K562 (cell line): Measurements from ENCODE around the gene POLR2H. TPM values are rescaled to one million over a fixed set of nuclear protein-coding genes. Genes with fewer than 3 reads are reported as not detected.

Experiments used
- CBX3 ChIP-seq, 2 experiments: IDR thresholded peaks; 1 replicate in 1 of 2; 2 replicates in 1 of 2; pipeline ENCODE4 v1.6.1; 2012; ENCODE audit warnings: inconsistent platforms in 2 of 2, low read length in 2 of 2, borderline replicate concordance in 1 of 2, control low read depth in 1 of 2
- CREM ChIP-seq: IDR thresholded peaks from 2 replicates; pipeline ENCODE4 v1.6.1; 2014; ENCODE audit warnings: antibody characterized with exemption, low read depth
- DACH1 ChIP-seq: fragments of 450-650 bp; IDR thresholded peaks from 2 replicates; pipeline ENCODE4 v1.6.1; 2018; ENCODE audit not compliant: partially characterized antibody
- EZH2 ChIP-seq: IDR thresholded peaks from 2 replicates; pipeline ENCODE4 v1.6.1; 2012; ENCODE audit warnings: low read depth, mild to moderate bottlenecking, inconsistent platforms, low read length, borderline replicate concordance
- MYBL2 ChIP-seq, 2 experiments: fragments of 450-650 bp in 1 of 2; sonication (generic) in 1 of 2; formaldehyde crosslinking in 1 of 2; IDR thresholded peaks; 2 replicates each; pipeline versions ENCODE4 v1.6.1 to v1.8.1; 2017 to 2022; ENCODE audit warnings: borderline replicate concordance in 1 of 2, inconsistent platforms in 1 of 2, low read depth in 1 of 2, mild to moderate bottlenecking in 1 of 2, missing genetic modification reagents in 1 of 2, moderate library complexity in 1 of 2
- RB1 ChIP-seq: fragments of 450-650 bp; IDR thresholded peaks from 2 replicates; pipeline ENCODE4 v1.6.1; 2017; ENCODE audit warnings: low read depth, mild to moderate bottlenecking
- RCOR1 ChIP-seq, 2 experiments: IDR thresholded peaks; 2 replicates each; pipeline ENCODE4 v1.6.1; 2012; ENCODE audit warnings: low read depth in 2 of 2, low read length in 2 of 2, borderline replicate concordance in 1 of 2, improper control_type of control experiment in 1 of 2
- SMARCA5 ChIP-seq: fragments of 450-650 bp; IDR thresholded peaks from 2 replicates; pipeline ENCODE4 v1.6.1; 2016
- polyA plus RNA-seq, 8 experiments: library from polyadenylated mRNA; depleted of rRNA in 4 of 8; stranded (reverse) in 5 of 8; unstranded in 3 of 8; fragments of >200 nt; fragmentation: Nextera tagmentation in 2 of 8; fragmentation: Illumina TruSeq in 1 of 8; extraction: Ambion mirVana in 2 of 8; extraction: Trizol in 1 of 8; gene quantifications; 2 replicates each; pipeline versions ENCODE4 v1.2.1 to v1.2.3, GENCODE V29; 2011 to 2014; ENCODE audit warnings: inconsistent platforms in 1 of 8, missing spikeins in 1 of 8
- total RNA-seq, 7 experiments: library from RNA; depleted of rRNA in 6 of 7; stranded (reverse); fragments of >200 nt in 6 of 7; fragmentation: Illumina TruSeq in 2 of 7; extraction: Trizol in 2 of 7; gene quantifications; 2 replicates each; pipeline versions ENCODE4 v1.2.1 to v1.2.3, GENCODE V29; 2011 to 2021; ENCODE audit warnings: low replicate concordance in 1 of 7
- TF ChIP-seq, protein P1 (sequence below): fragments of 450-650 bp; IDR thresholded peaks from 2 replicates; pipeline ENCODE4 v1.6.1; 2016; ENCODE audit warnings: mild to moderate bottlenecking, moderate library complexity
- TF ChIP-seq, protein P2 (sequence below): fragments of 450-650 bp; IDR thresholded peaks from 2 replicates; pipeline ENCODE4 v1.6.1; 2017; ENCODE audit warnings: antibody characterized with exemption, mild to moderate bottlenecking

The POLR2H gene
- total and polyA plus RNA-seq, 9 of the 15 experiments (the other 6 are each of a cell fraction or from before 2014, with no cell fraction given): 128 to 512 (median 220) TPM

DNA sequence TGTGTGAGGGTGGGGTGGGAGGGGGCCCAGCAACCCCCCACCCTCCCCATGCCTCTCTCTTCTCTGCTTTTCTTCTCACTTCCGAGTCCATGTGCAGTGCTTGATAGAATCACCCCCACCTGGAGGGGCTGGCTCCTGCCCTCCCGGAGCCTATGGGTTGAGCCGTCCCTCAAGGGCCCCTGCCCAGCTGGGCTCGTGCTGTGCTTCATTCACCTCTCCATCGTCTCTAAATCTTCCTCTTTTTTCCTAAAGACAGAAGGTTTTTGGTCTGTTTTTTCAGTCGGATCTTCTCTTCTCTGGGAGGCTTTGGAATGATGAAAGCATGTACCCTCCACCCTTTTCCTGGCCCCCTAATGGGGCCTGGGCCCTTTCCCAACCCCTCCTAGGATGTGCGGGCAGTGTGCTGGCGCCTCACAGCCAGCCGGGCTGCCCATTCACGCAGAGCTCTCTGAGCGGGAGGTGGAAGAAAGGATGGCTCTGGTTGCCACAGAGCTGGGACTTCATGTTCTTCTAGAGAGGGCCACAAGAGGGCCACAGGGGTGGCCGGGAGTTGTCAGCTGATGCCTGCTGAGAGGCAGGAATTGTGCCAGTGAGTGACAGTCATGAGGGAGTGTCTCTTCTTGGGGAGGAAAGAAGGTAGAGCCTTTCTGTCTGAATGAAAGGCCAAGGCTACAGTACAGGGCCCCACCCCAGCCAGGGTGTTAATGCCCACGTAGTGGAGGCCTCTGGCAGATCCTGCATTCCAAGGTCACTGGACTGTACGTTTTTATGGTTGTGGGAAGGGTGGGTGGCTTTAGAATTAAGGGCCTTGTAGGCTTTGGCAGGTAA is 16.0 kb upstream of the POLR2H start (continued):
- TF ChIP-seq, protein P1, sequence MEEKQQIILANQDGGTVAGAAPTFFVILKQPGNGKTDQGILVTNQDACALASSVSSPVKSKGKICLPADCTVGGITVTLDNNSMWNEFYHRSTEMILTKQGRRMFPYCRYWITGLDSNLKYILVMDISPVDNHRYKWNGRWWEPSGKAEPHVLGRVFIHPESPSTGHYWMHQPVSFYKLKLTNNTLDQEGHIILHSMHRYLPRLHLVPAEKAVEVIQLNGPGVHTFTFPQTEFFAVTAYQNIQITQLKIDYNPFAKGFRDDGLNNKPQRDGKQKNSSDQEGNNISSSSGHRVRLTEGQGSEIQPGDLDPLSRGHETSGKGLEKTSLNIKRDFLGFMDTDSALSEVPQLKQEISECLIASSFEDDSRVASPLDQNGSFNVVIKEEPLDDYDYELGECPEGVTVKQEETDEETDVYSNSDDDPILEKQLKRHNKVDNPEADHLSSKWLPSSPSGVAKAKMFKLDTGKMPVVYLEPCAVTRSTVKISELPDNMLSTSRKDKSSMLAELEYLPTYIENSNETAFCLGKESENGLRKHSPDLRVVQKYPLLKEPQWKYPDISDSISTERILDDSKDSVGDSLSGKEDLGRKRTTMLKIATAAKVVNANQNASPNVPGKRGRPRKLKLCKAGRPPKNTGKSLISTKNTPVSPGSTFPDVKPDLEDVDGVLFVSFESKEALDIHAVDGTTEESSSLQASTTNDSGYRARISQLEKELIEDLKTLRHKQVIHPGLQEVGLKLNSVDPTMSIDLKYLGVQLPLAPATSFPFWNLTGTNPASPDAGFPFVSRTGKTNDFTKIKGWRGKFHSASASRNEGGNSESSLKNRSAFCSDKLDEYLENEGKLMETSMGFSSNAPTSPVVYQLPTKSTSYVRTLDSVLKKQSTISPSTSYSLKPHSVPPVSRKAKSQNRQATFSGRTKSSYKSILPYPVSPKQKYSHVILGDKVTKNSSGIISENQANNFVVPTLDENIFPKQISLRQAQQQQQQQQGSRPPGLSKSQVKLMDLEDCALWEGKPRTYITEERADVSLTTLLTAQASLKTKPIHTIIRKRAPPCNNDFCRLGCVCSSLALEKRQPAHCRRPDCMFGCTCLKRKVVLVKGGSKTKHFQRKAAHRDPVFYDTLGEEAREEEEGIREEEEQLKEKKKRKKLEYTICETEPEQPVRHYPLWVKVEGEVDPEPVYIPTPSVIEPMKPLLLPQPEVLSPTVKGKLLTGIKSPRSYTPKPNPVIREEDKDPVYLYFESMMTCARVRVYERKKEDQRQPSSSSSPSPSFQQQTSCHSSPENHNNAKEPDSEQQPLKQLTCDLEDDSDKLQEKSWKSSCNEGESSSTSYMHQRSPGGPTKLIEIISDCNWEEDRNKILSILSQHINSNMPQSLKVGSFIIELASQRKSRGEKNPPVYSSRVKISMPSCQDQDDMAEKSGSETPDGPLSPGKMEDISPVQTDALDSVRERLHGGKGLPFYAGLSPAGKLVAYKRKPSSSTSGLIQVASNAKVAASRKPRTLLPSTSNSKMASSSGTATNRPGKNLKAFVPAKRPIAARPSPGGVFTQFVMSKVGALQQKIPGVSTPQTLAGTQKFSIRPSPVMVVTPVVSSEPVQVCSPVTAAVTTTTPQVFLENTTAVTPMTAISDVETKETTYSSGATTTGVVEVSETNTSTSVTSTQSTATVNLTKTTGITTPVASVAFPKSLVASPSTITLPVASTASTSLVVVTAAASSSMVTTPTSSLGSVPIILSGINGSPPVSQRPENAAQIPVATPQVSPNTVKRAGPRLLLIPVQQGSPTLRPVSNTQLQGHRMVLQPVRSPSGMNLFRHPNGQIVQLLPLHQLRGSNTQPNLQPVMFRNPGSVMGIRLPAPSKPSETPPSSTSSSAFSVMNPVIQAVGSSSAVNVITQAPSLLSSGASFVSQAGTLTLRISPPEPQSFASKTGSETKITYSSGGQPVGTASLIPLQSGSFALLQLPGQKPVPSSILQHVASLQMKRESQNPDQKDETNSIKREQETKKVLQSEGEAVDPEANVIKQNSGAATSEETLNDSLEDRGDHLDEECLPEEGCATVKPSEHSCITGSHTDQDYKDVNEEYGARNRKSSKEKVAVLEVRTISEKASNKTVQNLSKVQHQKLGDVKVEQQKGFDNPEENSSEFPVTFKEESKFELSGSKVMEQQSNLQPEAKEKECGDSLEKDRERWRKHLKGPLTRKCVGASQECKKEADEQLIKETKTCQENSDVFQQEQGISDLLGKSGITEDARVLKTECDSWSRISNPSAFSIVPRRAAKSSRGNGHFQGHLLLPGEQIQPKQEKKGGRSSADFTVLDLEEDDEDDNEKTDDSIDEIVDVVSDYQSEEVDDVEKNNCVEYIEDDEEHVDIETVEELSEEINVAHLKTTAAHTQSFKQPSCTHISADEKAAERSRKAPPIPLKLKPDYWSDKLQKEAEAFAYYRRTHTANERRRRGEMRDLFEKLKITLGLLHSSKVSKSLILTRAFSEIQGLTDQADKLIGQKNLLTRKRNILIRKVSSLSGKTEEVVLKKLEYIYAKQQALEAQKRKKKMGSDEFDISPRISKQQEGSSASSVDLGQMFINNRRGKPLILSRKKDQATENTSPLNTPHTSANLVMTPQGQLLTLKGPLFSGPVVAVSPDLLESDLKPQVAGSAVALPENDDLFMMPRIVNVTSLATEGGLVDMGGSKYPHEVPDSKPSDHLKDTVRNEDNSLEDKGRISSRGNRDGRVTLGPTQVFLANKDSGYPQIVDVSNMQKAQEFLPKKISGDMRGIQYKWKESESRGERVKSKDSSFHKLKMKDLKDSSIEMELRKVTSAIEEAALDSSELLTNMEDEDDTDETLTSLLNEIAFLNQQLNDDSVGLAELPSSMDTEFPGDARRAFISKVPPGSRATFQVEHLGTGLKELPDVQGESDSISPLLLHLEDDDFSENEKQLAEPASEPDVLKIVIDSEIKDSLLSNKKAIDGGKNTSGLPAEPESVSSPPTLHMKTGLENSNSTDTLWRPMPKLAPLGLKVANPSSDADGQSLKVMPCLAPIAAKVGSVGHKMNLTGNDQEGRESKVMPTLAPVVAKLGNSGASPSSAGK: no peak
- TF ChIP-seq MYBL2 (IDR thresholded peaks at IDR 0.05; ENCODE audit: low read depth): no peak
- TF ChIP-seq MYBL2 (CRISPR knock-in tag; IDR thresholded peaks at IDR 0.05; ENCODE audit: borderline replicate concordance): no peak
- TF ChIP-seq SMARCA5: no peak
- TF ChIP-seq RCOR1 (IDR thresholded peaks at IDR 0.05; ENCODE audit: borderline replicate concordance in 1 of 2, low read depth in 2 of 2, low read length in 2 of 2): peak in 1 of 2 experiments; percentile 86; a peak in 1 of 4 replicates
- TF ChIP-seq CREM: peak; percentile 34; the same call in 1 of the 2 replicates
- TF ChIP-seq DACH1: peak; percentile 91
- TF ChIP-seq CBX3 (IDR thresholded peaks at IDR 0.05; ENCODE audit: borderline replicate concordance in 1 of 2, low read length in 2 of 2): peak in 1 of 2 experiments; percentile 55; a peak in 1 of 3 replicates
- TF ChIP-seq EZH2: no peak
- TF ChIP-seq RB1: peak; percentile 56; the same call in 1 of the 2 replicates
- TF ChIP-seq, protein P2, sequence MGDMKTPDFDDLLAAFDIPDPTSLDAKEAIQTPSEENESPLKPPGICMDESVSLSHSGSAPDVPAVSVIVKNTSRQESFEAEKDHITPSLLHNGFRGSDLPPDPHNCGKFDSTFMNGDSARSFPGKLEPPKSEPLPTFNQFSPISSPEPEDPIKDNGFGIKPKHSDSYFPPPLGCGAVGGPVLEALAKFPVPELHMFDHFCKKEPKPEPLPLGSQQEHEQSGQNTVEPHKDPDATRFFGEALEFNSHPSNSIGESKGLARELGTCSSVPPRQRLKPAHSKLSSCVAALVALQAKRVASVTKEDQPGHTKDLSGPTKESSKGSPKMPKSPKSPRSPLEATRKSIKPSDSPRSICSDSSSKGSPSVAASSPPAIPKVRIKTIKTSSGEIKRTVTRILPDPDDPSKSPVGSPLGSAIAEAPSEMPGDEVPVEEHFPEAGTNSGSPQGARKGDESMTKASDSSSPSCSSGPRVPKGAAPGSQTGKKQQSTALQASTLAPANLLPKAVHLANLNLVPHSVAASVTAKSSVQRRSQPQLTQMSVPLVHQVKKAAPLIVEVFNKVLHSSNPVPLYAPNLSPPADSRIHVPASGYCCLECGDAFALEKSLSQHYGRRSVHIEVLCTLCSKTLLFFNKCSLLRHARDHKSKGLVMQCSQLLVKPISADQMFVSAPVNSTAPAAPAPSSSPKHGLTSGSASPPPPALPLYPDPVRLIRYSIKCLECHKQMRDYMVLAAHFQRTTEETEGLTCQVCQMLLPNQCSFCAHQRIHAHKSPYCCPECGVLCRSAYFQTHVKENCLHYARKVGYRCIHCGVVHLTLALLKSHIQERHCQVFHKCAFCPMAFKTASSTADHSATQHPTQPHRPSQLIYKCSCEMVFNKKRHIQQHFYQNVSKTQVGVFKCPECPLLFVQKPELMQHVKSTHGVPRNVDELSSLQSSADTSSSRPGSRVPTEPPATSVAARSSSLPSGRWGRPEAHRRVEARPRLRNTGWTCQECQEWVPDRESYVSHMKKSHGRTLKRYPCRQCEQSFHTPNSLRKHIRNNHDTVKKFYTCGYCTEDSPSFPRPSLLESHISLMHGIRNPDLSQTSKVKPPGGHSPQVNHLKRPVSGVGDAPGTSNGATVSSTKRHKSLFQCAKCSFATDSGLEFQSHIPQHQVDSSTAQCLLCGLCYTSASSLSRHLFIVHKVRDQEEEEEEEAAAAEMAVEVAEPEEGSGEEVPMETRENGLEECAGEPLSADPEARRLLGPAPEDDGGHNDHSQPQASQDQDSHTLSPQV: peak; percentile 74; the same call in 1 of the 2 replicates
